DMS53 (cell line): ENCODE measurements around the gene TEAD2.
"Not testable (repeated sequence)": the region's sequence is repeated elsewhere in the genome, so short reads cannot be mapped to it uniquely, and the experiment has no call there.

ENCODE experiments used
- DNase-seq: peaks from one replicate; lab custom pipeline; 2025; lab: John Stamatoyannopoulos, UW

The TEAD2 gene

GRCh38 chr19:49331616-49332055 lies 30.6 kb downstream of the TEAD2 start:
- DNase-seq, result peak; percentile 39

DNA sequence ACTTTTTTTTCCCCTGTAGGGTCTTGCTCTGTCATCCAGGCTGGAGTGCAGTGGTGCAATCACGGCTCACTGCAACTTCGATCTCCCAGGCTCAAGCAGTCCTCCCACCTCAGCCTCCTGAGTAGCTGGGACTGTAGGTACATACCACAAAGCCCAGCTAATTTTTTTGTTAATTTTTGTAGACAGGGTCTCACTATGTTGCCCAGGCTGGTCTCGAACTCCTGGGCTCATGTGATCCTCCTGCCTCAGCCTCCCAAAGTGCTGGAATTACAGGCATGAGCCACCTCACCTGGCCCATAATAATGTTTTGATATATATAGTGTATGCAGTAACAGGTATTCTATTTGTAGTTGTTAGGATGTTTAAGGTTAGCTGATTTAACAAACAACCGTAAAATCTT lies 31.0 kb downstream of the TEAD2 start:
- DNase-seq, result not testable (repeated sequence)

GRCh38 chr19:49328741-49329140 lies 33.5 kb downstream of the TEAD2 start:
- no peak for DNase-seq

DNA sequence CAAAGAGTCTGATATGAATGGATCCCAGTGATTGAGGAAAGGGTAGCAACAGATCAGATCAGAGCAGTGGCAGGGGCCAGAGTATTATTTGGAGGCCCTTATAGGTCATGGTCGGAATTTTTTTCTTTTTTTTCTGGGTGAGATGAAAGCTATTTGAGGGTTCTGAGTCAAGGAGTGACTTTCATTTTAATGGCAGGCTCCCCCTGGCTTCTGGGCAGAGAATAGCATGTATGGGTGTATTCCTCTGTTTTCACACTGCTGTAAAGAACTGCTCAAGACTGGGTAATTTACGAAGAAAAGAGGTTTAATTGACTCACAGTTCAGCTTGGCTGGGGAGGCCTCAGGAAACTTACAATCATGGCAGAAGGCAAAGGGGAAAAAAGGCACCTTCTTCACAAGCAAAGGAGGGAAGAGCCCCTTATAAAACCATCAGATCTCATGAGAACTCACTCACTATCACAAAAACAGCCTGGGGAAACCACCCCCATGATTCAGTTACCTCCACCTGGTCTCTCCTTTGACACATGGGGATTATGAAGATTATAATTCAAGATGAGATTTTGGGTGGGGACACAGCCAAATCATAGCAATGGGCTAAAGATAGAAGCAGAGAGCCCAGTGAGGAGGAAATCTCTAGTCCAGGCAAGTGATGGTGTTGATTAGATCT lies 34.2 kb downstream of the TEAD2 start:
- peak; percentile 64 for DNase-seq

- DNase-seq, result no peak
Measured at GRCh38 chr19:49326165-49326704, 36.0 kb downstream of the TEAD2 start.

GRCh38 chr19:49325756-49326155 lies 36.5 kb downstream of the TEAD2 start:
- not testable (repeated sequence) for DNase-seq

DNA sequence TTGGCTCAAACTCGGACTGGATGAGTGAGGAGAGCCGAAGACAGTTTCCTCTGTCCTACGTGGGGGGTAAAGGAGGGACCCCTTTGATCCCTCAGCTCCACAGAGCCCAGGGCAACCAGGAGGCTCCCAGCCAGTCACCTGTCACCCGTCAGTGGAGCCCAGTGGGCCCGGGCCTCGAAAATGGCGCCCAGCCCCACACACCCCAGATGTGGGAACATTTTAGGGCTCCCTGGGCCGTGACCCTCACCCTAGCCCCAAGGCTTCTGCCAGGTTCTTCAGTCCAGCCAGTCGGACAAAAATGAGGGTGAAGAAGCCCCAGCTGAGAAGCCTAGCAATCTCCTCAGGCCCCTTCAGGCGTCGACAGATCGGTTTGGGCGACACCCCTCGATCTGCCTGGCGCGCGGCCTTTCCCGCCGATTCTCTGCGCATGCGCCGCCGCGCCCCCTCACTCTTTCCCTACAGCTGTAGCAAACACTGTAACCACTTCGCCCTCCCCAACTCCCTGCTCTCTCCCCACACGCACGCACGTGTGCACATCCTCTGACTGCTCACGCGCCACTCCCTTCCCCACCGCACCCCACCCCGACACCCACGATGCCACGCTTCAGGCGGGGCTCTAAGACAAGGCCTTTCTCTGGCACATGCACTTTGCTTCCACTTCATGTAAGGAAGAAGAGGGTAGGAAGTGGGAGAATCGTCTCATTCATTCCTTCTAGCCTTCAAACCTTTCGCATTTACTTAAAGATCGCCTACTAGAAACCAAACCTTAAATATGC lies 37.2 kb downstream of the TEAD2 start, which contains the start of gene SLC6A16:
Gene SLC6A16, minus strand, starts transcription at position 391 of the 776 bp plus-strand sequence. CDS start 13,844 bp downstream, outside the sequence.
- DNase-seq, result no peak

- no peak for DNase-seq
Measured at GRCh38 chr19:49318296-49318695, 43.9 kb downstream of the TEAD2 start.

DNA sequence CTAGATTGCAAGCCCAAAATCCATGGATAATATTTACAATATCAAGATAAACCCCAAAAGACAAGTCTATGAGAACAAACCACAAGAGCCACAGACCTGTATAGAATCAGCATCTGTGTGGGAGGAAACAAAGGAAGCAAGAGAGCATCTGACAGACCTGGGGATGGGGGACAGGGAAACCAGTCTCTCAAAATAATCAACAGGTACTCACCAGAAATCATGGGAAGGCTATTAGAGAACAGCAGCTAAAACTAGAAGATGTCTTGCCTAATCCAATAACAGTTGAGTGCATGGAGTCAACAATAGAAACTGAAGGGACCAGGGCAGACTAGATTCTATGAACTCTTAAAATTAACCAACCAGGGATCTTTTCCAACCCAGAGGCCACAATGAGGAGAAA lies 45.9 kb downstream of the TEAD2 start:
- no peak for DNase-seq

GRCh38 chr19:49315111-49315510 lies 47.1 kb downstream of the TEAD2 start:
- DNase-seq, result no peak

DNA sequence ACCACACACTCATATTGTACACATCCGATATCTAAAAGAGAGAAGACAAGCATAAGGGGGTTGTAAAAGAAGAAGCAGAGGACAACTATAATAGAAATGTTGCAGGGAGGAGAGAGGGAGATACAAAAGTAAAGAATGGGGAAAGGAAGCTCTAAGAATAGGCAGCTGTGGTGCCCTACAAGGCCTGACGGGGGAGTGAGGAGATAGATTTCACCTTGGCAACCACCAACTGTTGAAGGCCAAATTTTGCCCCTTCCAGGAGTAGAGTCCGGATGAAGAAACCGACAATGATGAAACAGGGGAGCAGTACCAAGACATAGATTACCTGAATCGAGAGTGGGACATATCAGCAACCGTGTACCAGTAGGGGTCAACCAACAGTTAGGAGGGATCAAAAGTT lies 53.1 kb downstream of the TEAD2 start:
- DNase-seq, result no peak

GRCh38 chr19:49306734-49307133 lies 55.5 kb downstream of the TEAD2 start:
- DNase-seq, result not testable (repeated sequence)

GRCh38 chr19:49301866-49302252 lies 60.4 kb downstream of the TEAD2 start:
- no peak for DNase-seq

- peak; percentile 68 for DNase-seq
Measured at GRCh38 chr19:49301165-49301865, 60.9 kb downstream of the TEAD2 start.

DNA sequence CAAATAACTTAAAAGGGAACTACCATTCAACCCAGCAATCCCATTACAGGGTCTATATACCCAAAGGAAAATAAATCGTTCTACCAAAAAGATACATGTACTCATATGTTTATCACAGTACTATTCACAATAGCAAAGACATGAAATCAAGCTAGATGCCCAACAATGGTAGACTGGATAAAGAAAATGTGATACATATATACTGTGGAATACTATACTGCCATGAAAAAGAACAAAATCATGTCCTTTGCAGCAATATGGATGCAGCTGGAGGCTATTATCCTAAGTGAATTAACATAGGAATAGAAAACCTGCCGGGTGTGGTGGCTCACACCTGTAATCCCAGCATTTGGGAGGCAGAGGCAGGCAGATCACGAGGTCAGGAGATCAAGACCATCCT lies 63.6 kb downstream of the TEAD2 start:
- not testable (repeated sequence) for DNase-seq

DNA sequence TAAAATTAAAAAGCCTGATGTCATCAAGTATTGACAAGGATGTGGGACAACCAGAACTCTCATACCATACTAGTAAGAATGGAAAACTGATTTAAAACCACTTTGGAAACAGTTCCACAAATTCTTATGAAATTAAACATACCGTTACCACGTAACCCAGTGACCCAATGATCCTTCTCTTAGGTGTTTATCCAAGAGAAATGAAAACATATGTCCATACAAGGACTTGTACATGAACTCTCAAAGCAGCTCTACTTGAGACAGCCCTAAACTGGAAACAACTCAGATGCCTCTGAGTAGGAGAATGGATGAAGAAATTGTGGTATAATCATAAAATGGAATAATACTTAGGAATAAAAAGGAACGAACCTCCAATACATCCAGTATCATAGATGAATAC lies 64.8 kb downstream of the TEAD2 start:
- no peak for DNase-seq

DNA sequence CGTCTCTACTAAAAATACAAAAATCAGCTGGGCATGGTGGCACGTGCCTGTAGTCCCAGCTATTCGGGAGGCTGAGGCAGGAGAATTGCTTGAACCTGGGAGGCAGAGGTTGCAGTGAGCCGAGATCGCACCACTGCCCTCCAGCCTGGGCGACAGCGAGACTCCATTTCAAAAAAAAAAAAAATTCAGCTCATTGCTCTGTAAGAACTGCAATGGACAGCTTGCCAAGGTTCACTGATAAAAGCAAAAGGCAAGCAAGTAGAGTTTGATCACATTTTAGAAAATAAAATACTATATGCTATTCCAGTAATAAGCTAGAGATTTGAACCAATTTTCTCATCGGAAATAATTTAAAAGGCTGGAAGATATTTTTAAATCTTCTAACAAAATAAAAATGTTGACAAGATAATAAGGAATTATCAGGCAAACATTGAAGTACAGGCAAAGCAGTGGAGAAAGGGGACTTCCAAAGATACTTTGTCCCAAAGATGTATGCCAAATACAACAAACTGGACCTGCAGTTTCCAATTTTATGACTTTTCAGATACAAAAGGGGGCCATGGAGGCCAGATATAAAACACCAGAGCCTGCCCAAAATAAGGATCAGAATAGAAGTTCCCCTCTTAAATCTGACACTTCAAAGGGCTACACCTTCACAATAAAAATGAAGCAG lies 66.9 kb downstream of the TEAD2 start:
- no peak for DNase-seq

- no peak for DNase-seq
Measured at GRCh38 chr19:49294401-49294800, 67.8 kb downstream of the TEAD2 start.
